K562 (cell line): ENCODE results near the gene KCNT1. TPM values are rescaled to one million over a fixed set of nuclear protein-coding genes. Genes with fewer than 3 reads are reported as not detected.

Source experiments
- ATAC-seq: fragments of 200-7000 bp; cut with Tn5 transposase; 3 replicates; pipeline ENCODE4 v1.9.1; 2020; ENCODE audit warnings: moderate library complexity
- BruUV-seq: library from RNA; stranded (reverse); fragments of 400-500 nt; replicated peaks from 2 replicates; lab custom pipeline; 2021; lab: Mats Ljungman, UMichigan
- CTCF ChIA-PET: fragments of 300-600 bp; formaldehyde crosslinking; extraction: SDS; loops from one replicate; lab custom pipeline; 2021; ENCODE audit warnings: low intra/inter-chr PET ratio; lab: Yijun Ruan, JAX
- POLR2A ChIA-PET: fragments of 300-600, 350-650 bp; sonication (Branson Sonifier 250); formaldehyde crosslinking; extraction: SDS; loops from one replicate; lab custom pipeline; 2021; ENCODE audit warnings: antibody characterized with exemption, inconsistent platforms; lab: Yijun Ruan, JAX
- DNase-seq, 4 experiments: peaks; one replicate each; pipeline versions ENCODE4 v3.0.0 to v3.0.0-alpha.2; 2011 to 2018; ENCODE audit warnings: low spot score in 3 of 4, mixed read lengths in 3 of 4; ENCODE audit errors: extremely low read depth in 1 of 4
- FAIRE-seq: peaks from 2 replicates; lab custom pipeline; 2011; peaks lifted over from hg19 to GRCh38; lab: Jason Lieb, UNC
- H2AFZ ChIP-seq: 2 replicates; pipeline ENCODE4 v1.6.0; 2011; ENCODE audit warnings: low read depth, low read length, control low read depth, inconsistent platforms
- H3K27ac ChIP-seq: fragments of 200-600 bp; 3 replicates; pipeline ENCODE4 v1.8.0; 2011; ENCODE audit warnings: low read depth, mild to moderate bottlenecking, control low read depth, inconsistent platforms, low read length, moderate library complexity, mixed read lengths; ENCODE audit errors: extremely low read depth
- H3K27me3 ChIP-seq, 2 experiments: fragments of 300-600 bp in 1 of 2; 2 replicates in 1 of 2; 3 replicates in 1 of 2; pipeline versions ENCODE4 v1.6.0 to v1.8.0; 2011; ENCODE audit warnings: inconsistent platforms in 2 of 2, low read length in 2 of 2, mild to moderate bottlenecking in 1 of 2, mixed read lengths in 1 of 2, moderate library complexity in 1 of 2; ENCODE audit not compliant: control insufficient read depth in 2 of 2, insufficient read depth in 2 of 2
- H3K36me3 ChIP-seq: fragments of 300-600 bp; 3 replicates; pipeline ENCODE4 v1.8.0; 2011; ENCODE audit warnings: mild to moderate bottlenecking, low read length, inconsistent platforms; ENCODE audit not compliant: control insufficient read depth, insufficient read depth
- H3K4me1 ChIP-seq, 2 experiments: fragments of 200-600 bp in 1 of 2; replicated peaks in 1 of 2; 2 replicates in 1 of 2; 3 replicates in 1 of 2; pipeline versions ENCODE4 v1.5.1 to v1.8.0; 2011; ENCODE audit warnings: inconsistent platforms in 2 of 2, low read length in 2 of 2, mild to moderate bottlenecking in 1 of 2, mixed read lengths in 1 of 2, moderate library complexity in 1 of 2; ENCODE audit not compliant: control insufficient read depth in 2 of 2, insufficient read depth in 2 of 2
- H3K4me2 ChIP-seq: 2 replicates; pipeline ENCODE4 v1.6.1; 2011; ENCODE audit warnings: low read length, control low read depth, inconsistent platforms, mixed read lengths; ENCODE audit not compliant: insufficient read depth
- H3K4me3 ChIP-seq: fragments of 200-600 bp; sonication (generic), shearing (Covaris generic); 2 replicates; pipeline ENCODE4 v1.5.1; 2016; ENCODE audit warnings: control low read depth, inconsistent platforms
- H3K79me2 ChIP-seq: fragments of 200-600 bp; 3 replicates; pipeline ENCODE4 v1.8.0; 2011; ENCODE audit warnings: low read length, inconsistent platforms; ENCODE audit not compliant: control insufficient read depth, insufficient read depth
- H3K9ac ChIP-seq, 2 experiments: 2 replicates each; pipeline versions ENCODE4 v1.6.0 to v1.6.1; 2011; ENCODE audit warnings: low read depth in 2 of 2, low read length in 2 of 2, control low read depth in 1 of 2, inconsistent platforms in 1 of 2, mild to moderate bottlenecking in 1 of 2, mixed read lengths in 1 of 2; ENCODE audit not compliant: insufficient read depth in 1 of 2
- H3K9me1 ChIP-seq: one replicate; pipeline ENCODE4 v1.6.0; 2011; ENCODE audit warnings: inconsistent platforms, mild to moderate bottlenecking, low read length, moderate library complexity; ENCODE audit not compliant: control insufficient read depth, insufficient read depth
- H3K9me3 ChIP-seq: replicated peaks from 2 replicates; pipeline ENCODE4 v1.5.1; 2011; ENCODE audit warnings: low read depth, low read length, inconsistent platforms; ENCODE audit not compliant: control insufficient read depth, insufficient read depth
- H4K20me1 ChIP-seq: replicated peaks from 2 replicates; pipeline ENCODE4 v1.6.1; 2011; ENCODE audit warnings: low read length, inconsistent platforms, mixed read lengths; ENCODE audit not compliant: control insufficient read depth, insufficient read depth
- ELF1 ChIP-seq: fragments of 200-800 bp; sonication (Bioruptor generic); IDR thresholded peaks from 2 replicates; pipeline ENCODE4 v1.6.1; 2016; ENCODE audit warnings: missing genetic modification characterization, missing compliant biosample characterization
- GTF2A2 ChIP-seq: IDR thresholded peaks from 2 replicates; pipeline ENCODE4 v1.6.1; 2016; ENCODE audit warnings: mild to moderate bottlenecking, missing genetic modification characterization, missing compliant biosample characterization
- PHB ChIP-seq: fragments of 250-450 bp; sonication (Bioruptor Pico); IDR thresholded peaks from 2 replicates; pipeline ENCODE4 v1.5.0; 2021
- POLR2AphosphoS5 ChIP-seq: IDR thresholded peaks from 2 replicates; pipeline ENCODE4 v1.6.1; 2011; ENCODE audit warnings: mild to moderate bottlenecking, low read depth, low read length, moderate library complexity; ENCODE audit not compliant: control insufficient read depth, insufficient read depth
- POLR3A ChIP-seq: IDR thresholded peaks from 2 replicates; pipeline ENCODE4 v1.6.1; 2011; ENCODE audit warnings: borderline replicate concordance, mild to moderate bottlenecking, moderate library complexity; ENCODE audit not compliant: insufficient read length, insufficient read depth; ENCODE audit errors: extremely low read depth
- RBM14 ChIP-seq: fragments of 200-400 bp; formaldehyde crosslinking; IDR thresholded peaks from 2 replicates; pipeline ENCODE4 v1.6.1; 2018; ENCODE audit warnings: low read depth, mild to moderate bottlenecking, low read length, moderate library complexity, borderline replicate concordance; ENCODE audit not compliant: insufficient read depth
- SMARCA4 ChIP-seq: fragments of 450-650 bp; IDR thresholded peaks from 2 replicates; pipeline ENCODE4 v1.6.1; 2016
- ZNF263 ChIP-seq: sonication (generic); formaldehyde crosslinking; IDR thresholded peaks from 2 replicates; pipeline ENCODE4 v1.8.0; 2022; ENCODE audit warnings: mild to moderate bottlenecking, missing genetic modification reagents, borderline replicate concordance
- ZNF431 ChIP-seq: sonication (generic); formaldehyde crosslinking; IDR thresholded peaks from 2 replicates; pipeline ENCODE4 v1.8.0; 2022; ENCODE audit warnings: mild to moderate bottlenecking, missing genetic modification reagents
- ZNF561 ChIP-seq: fragments of 450-650 bp; formaldehyde crosslinking; conservative IDR thresholded peaks from 2 replicates; pipeline ENCODE4 v1.4.0; 2020; ENCODE audit warnings: mild to moderate bottlenecking, moderate library complexity
- in situ Hi-C: fragments of 300-500 bp; cut with MboI; formaldehyde crosslinking; loops from 4 replicates; pipeline ENCODE4 v1.15.0; 2018; ENCODE audit warnings: inconsistent platforms, mixed read lengths
- intact Hi-C: fragments of 100-400 bp; cut with micrococcal nuclease; formaldehyde crosslinking; loops from 2 replicates; pipeline ENCODE4 v1.14.2; 2022
- polyA plus RNA-seq, 8 experiments: library from polyadenylated mRNA; depleted of rRNA in 4 of 8; stranded (reverse) in 5 of 8; unstranded in 3 of 8; fragments of >200 nt; fragmentation: Nextera tagmentation in 2 of 8; fragmentation: Illumina TruSeq in 1 of 8; extraction: Ambion mirVana in 2 of 8; extraction: Trizol in 1 of 8; gene quantifications; 2 replicates each; pipeline versions ENCODE4 v1.2.1 to v1.2.3, GENCODE V29; 2011 to 2014; ENCODE audit warnings: inconsistent platforms in 1 of 8, missing spikeins in 1 of 8
- total RNA-seq, 7 experiments: library from RNA; depleted of rRNA in 6 of 7; stranded (reverse); fragments of >200 nt in 6 of 7; fragmentation: Illumina TruSeq in 2 of 7; extraction: Trizol in 2 of 7; gene quantifications; 2 replicates each; pipeline versions ENCODE4 v1.2.1 to v1.2.3, GENCODE V29; 2011 to 2021; ENCODE audit warnings: low replicate concordance in 1 of 7

Gene KCNT1
- total and polyA plus RNA-seq, 9 of the 15 experiments (the other 6 are each of a cell fraction or from before 2014, with no cell fraction given) = 0.05 TPM; not detected in 8

GRCh38 chr9:135776893-135777622 is 75.1 kb downstream of the KCNT1 start (continued):
- no peak for TF ChIP-seq GTF2A2 (tag)
- TF ChIP-seq POLR2AphosphoS5 = no peak
- no peak for TF ChIP-seq ZNF561 (CRISPR knock-in tag)
- no peak for TF ChIP-seq POLR3A
- no peak for TF ChIP-seq SMARCA4

- intact Hi-C loops (no loop called here), in situ Hi-C loops (no loop called here)
- H3K9me1 ChIP-seq = peaks cover 6% of the 10 kb centered on the region
- CTCF ChIA-PET = no interaction called here
- no TSS peak for BruUV-seq
- no peaks in the 10 kb centered on the region for H3K79me2 ChIP-seq
- no peaks in the 10 kb centered on the region for H3K9me3 ChIP-seq
- POLR2A ChIA-PET = interaction anchor here (0.6 kb wide), 1 partner anchor 280 kb away, joined by 3 read pairs; no protein-coding TSS in a partner anchor
- H3K9ac ChIP-seq = no peak overlapping the region
- no peak overlapping the region for H3K27ac ChIP-seq
- H3K4me2 ChIP-seq = no peak overlapping the region
- no peak overlapping the region for H2AFZ ChIP-seq
- DNase-seq = no peak
- H3K36me3 ChIP-seq = no peaks in the 10 kb centered on the region
- no peak overlapping the region for H3K4me3 ChIP-seq
- peaks cover 0 to 44% of the 10 kb centered on the region in 2 experiments; a peak in 2 of 5 replicates for H3K4me1 ChIP-seq
- peaks cover 24 to 83% of the 10 kb centered on the region in 2 experiments for H3K27me3 ChIP-seq
- no peak for FAIRE-seq
- no peak for ATAC-seq
- peaks cover 35% of the 10 kb centered on the region for H4K20me1 ChIP-seq
- no peak for TF ChIP-seq ZNF431 (CRISPR knock-in tag)
- TF ChIP-seq ZNF263 (CRISPR knock-in tag) = peak; percentile 69
- no peak for TF ChIP-seq PHB (CRISPR knock-in tag)
- no peak for TF ChIP-seq RBM14
- TF ChIP-seq ELF1 = no peak
These were observed 75.7 kb downstream of the KCNT1 start for GRCh38 chr9:135777623-135778177.
